ENCODE results near the gene TMSB15B.
A peak's percentile ranks its signal among the peaks of the same experiment; 100 is the strongest.
"Not testable (repeated sequence)": the region's sequence is repeated elsewhere in the genome, so short reads cannot be mapped to it uniquely, and the experiment has no call there.

The TMSB15B gene

DNA sequence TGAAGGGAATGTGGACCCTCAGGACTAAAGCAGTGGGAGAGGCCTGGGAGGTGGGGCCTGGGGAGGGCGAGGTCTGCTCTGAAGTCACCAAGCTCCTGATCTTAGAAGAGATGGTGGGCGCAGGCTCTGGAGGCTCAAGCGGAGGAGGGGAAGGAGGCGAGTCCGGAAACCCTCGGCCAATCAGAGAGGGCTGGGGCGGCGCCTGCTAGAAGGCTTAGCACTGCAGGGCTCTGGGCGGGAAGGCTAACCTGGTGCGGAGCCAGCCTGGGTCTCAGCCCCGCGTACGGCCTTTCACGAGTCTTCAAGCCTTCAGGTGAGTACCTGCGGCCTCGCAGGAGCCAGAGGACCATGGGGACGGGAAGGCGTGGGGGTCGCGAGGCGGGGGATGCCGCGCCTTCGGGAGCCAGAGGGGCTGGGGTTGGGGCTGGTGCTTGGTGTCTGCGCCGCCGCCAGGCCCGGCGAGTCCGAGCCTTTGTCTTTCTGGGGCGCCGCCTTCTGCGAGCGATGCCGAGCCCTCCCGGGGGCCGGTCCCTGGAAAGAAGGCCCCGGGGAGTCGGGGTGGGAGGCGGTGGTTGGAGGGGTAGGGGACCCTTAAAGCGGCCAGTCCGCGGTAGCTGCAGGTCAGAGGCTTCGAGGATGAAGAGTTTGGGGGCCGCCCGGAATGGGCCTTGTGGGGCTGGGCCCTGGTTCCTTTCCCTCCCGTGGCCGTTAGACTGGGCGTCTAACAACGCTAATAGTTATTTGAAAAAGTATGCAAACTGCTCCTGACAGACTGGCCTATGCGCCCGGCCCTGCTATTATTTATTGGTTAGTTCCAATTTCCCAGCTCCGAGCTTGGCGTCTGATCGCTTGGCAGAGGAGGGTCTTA is at the start of gene TMSB15B:
Gene TMSB15B, plus strand, starts transcription at position 217 of the 868 bp plus-strand sequence.
- DNase-seq (ENCODE audit: low read depth) = not testable (repeated sequence)

DNA sequence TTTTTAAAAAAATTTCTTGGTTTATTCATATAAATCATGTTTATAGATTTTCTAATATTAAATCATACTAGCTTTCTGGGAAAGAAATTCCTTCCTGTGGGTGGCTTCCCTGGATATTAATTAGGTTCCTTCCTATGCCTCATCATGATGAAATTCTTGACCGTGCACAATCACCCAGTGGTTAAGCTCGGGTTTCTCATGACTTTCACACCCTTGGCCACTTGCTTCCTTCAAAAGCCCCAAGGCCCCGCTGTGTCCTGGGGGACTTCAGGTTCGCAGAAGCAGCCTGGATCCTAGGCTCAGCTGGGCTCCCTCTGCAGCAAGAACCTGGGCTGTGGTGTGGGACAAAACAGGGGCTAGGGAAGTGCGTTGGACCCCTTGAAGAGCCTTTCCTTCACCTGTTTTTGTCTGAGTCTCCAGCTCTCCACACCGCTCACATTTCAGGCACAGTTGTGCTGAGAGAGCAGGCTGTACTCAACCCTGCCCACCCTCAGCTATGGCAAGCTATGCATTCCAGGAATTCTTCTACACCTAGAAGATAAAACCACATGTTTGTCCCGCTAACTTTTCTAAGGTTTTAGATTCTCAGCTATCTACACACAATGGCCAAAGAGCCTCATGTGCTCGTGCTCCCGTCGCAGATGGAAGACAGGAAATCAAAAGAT is 48.9 kb upstream of the TMSB15B start:
- no peak for DNase-seq (ENCODE audit: low read depth)

DNA sequence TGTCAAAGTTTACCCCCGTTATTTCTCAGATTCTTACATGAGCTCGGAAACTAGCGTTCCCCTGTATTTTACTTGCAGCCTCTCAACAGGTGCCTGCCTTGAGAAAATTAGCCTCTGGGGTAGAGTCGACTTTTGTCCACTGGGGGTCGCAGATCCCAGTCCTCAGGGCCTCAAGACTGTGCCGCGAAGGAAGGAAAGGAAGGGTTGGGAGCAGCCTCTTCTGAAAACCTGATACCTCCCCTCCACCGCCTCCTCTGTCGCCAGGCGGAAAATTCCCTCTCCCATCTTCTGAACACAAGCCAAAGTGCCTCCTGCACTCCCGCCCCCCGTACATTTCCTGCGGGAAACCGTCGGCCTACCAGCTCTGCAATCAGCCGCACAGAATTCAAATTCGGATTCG is 44.4 kb upstream of the TMSB15B start:
- DNase-seq (ENCODE audit: low read depth) = no peak

DNA sequence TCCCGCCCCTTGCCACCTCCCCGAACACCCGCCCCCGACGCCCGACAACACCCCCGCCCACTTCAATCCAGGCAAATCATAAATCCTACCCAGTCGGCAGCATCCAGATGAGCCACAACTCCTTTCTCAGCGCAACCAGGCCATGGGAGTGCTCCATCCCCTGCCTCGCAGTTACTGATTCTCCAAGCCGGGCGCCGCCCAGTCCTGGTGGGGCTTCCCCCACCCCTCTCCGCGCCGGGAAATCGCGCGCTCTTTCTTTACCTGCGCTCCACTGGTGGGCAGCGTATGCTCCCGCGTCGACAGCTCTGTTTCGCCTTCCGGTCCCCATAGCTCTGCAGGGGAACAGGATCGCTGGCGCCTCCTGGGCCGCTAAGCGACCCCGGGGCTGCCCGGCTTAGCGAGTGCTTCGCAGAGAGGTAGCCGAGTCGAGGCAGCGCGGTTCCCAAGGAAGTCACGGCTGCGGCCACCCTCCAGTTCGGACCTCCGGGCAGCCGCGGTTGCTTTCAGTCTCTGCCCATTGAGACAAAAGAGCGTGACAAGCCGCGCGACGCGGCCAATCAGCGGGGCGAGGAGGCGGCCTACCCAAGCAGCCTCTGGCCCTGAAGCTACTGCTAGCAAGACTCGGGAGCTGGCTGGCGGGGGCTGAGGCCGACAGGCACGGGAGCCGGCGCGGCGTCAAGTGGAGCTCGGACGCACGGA is 43.7 kb upstream of the TMSB15B start:
- peak; percentile 12 for DNase-seq (ENCODE audit: low read depth)

DNA sequence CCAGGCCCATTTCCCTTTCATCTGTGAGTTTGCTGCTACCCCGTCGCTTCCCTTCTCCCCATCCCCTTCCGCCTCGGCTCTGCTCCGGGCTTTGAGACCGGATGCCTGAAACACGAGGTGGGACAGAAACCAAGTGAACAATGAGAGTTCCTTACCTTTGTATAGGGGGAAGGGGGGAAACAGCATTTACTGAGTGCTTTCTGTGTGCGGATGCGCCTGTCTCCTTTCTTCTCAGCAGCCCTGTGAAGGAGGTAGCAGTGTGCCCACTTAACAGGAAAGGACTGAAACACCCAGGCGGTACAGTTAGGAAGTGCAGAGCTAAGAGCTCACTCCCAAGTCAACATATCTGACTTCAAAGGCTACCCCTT is 43.2 kb upstream of the TMSB15B start:
- no peak for DNase-seq (ENCODE audit: low read depth)

DNA sequence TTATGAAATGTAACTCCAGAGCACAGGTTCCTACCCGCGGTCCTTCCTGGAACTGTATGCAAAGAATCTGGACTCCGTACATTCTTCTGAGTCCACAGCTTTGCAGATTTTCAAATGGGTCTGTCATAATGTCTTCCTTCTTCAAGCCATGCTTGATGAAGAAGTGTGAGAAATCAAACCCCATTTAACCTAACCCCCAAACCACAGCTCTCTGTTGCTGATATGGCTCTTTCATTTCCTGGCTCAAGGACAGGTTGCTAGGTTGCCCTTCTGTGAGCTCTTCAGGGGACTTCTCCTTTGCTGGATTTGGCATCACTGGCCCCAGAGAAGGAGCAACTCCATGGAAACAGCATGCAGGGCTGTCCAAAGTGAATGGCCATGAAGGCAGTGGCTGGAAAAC is 41.9 kb upstream of the TMSB15B start:
- DNase-seq (ENCODE audit: low read depth) = not testable (repeated sequence)

DNA sequence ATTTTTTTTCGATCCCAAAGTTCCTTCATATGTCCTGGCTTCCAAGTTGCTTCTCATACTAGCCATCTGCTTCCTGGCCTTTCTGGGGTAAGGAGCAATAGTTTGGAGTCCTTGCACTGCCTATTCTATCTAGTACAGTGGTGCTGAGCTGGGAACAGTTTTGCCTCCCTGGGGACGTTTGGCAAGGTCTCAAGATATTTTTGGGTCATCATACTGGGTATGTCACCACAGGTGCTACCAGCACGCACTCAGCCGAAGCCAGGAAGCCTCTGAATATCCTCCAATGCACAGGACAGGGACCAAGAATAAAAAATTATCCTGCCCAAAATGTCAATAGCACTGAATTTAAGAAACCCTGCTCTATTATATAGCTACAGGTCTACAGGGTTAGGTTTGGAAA is 35.4 kb upstream of the TMSB15B start:
- DNase-seq (ENCODE audit: low read depth) = no peak

DNA sequence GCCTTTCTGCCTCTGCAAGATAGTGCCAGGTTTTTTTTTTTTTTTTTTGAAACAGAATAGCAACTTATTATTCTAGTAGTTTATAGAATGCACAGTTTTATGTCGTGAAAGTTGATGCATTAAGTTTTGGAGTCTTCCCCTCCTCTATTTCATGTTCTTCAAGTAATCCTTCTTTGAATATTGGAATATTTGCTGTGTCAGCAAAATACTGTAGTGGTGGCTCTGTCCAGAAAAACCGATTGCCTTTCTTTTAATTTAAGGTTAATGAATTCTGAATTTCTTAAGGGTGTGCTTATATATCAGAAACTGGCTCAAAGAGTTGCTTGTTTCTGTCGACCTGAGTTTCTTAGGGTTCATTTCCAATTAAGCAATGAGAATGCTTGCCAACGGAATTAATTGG is 34.8 kb upstream of the TMSB15B start:
- DNase-seq (ENCODE audit: low read depth) = no peak

DNA sequence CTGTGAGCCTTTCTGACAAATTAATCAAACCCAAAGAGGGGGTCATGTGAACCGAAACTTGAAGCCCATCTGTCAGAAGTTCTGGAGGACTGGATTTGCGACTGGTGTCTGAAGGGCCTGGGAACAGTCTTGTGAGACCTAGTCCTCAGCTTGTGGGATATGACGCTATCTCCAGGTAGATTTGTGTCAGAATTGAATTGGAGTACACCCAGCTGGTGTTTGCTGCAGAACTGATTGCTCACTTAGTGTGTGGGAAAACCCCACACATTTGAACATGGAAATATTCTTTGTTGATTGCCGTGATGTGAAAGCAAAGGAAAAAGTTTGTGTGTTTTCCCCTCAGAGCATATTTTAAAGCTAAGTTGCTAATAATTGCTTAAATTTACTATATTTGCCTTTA is 30.3 kb upstream of the TMSB15B start:
- DNase-seq (ENCODE audit: low read depth) = no peak

DNA sequence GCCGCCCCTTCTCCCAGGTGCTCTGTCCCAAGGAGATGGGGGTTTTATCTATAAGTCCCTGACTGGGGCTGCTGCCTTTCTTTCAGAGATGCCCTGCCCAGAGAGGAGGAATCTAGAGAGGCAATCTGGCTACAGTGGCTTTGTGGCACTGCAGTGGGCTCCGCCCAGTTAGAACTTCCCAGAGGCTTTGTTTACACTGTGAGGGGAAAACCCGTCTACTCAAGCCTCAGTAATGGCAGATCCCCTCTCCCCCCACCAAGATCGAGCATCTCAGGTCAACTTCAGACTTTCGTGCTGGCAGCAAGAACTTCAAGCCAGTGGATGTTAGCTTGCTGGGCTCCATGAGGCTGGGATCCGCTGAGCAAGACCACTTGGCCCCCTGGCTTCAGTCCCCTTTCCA is 22.2 kb upstream of the TMSB15B start:
- DNase-seq (ENCODE audit: low read depth) = not testable (repeated sequence)

DNA sequence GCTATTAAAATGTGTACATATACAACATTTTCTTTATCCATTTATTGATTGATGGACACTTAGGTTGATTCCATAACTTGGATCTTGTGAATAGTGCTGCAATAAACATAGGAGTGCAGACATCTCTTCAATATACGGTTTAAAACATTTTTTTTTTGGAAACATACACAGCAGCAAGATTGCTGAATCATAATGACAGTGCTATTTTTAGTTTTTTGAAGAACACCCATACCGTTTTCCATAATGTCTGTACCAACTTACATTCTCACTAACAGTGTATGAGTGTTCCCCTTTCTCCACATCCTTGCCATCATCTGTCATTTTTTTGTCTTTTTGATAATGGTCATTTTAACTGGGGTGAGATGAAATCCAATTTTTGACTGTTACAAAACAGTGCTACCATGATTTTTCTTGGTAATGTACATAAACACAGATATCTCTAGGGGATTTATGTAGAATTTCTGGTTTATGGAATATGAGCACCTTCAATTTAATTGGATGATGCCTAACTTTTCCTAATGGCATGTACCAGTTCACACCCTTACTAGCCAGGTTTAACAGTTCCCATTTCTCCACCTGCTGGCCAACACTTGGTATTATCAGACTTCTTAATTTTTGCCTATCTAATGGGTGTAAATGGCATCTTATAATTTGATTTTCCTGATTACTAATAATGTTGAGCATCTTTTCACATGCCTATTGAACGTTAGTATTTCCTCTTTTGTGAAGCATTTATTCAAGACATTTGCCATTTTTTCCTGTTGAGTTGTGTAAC is 21.0 kb upstream of the TMSB15B start:
- no peak for DNase-seq (ENCODE audit: low read depth)

DNA sequence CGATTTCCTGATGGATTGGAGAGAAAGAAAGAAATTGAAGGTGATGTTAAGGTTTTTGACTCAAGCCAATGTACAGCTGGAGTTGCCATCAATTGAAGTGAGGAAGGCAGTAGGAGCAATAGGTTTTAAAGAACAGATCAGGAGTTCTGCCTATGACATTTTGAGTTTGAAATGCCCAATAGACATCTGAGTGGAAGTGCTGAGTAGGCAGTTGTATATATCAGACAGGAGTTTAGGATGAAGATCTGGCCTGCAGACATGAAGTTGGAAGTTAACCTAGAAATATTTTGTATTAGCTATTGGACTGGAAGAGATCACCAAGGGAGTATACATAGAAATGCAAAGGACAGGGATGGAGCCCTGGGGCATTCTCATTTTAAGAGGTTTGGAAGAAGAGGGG is 12.9 kb upstream of the TMSB15B start:
- DNase-seq (ENCODE audit: low read depth) = no peak

DNA sequence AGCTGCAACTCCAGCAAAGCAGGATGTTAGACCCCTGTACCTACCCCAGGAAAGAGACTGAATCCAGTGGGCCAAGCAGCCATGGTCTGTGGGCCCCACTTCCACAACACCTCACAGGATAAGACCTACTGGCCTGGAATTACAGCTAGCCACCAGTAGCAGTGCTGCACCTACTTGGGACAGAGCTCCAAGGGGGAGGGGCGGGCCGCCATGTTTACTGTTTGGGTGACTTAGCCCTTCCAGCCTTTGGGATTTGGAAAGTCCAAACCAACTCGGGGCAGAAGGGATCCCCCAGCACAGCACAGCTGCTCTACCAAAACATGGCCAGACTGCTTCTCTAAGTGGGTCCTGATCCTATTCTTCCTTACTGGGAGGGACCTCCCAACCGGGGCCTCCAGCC is 9.1 kb upstream of the TMSB15B start:
- DNase-seq (ENCODE audit: low read depth) = no peak

DNA sequence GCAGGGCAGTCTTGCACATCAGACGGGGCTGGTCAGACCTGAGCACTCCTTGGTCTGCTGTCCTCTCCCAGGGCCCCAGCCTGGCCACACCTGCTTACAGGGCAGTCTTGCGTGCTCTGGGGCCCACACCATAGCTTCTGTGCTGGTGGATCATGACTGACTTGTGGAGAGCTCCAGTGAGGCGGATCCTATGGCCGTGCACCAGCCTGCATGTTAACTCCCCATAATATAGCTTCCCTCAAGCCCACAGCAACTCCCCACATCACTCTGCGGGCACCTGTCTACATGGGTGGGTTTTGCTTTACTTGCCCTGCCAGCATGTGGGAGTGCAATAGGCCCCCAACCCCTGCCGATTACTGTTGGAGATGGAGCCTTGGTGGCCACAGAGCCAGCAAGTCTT is 8.2 kb upstream of the TMSB15B start:
- DNase-seq (ENCODE audit: low read depth) = no peak

DNA sequence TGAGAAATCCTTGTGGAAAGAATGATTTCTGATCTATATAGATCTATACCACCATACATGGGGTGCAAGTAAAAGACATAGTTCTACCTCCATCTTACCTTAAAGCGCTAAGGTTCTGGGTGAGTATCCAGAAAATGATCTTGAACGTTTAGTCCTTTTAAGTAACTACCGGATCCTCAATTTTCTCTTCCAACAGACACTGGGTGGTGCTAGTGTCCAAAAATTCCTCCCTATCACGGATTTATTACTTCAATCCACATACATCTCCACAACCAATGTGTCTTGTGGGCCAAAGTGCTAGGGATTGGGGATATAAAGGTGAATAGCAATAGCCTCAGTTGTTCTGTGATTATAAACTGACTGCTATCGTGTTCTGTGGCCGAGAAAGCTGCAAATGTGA is 1.8 kb upstream of the TMSB15B start:
- not testable (repeated sequence) for DNase-seq (ENCODE audit: low read depth)

DNA sequence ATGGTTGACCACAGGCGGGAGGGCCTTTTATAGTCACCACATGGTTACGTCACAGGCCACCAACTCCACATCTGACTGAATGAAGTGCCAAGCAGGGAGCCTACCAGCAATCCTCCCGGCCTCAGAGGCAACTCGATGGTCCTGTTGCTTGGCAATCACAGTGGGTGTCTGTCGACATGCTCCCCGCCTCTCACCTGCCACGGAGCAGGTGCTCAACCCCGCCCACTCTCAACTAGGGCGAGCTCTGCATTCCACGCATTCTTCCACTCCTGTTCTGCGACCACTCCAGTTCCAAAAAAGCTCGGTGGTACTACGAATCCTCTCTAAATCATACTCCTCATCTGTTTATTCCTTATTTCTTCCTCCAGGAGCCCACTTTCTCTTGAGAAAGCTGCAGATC is 21.1 kb downstream of the TMSB15B start:
- not testable (repeated sequence) for DNase-seq (ENCODE audit: low read depth)

DNA sequence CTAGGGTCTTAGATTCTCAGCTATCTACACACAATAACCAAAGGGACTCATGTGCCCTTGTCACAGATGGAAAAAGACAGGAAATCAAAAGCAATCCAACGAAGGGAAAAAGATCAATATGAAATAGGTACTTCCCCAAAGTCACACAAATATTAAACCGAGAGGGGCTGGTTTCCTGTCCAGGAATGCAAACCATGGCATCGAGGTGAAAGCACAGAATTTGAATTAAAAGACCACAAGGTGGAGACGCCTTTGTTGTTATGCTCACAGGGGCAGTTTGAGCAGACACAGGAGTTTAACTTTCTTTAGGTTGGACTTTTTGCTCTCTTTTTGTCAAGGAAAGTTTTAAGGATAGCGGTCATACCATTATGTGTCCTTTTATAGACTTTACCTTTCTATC is 36.8 kb downstream of the TMSB15B start:
- no peak for DNase-seq (ENCODE audit: low read depth)

DNA sequence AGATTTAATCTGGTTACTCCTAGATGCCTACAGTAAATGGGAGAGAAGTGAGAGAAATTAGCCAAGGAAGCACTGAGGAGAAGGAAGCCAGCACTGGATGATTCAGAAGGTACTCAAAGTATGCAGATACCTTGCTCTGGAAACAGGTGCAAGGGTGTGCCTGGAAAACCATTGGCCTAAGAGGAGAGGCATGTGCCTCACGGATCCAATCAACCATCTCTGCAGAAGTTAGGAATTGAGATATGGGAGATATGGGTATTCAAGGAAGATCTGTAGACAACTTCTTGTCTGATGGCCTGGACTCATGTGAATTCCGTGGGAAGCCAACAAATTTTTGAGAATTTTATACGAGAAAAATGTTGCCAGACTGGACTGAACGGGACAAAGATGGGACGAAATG is 46.4 kb downstream of the TMSB15B start:
- no peak for DNase-seq (ENCODE audit: low read depth)

DNA sequence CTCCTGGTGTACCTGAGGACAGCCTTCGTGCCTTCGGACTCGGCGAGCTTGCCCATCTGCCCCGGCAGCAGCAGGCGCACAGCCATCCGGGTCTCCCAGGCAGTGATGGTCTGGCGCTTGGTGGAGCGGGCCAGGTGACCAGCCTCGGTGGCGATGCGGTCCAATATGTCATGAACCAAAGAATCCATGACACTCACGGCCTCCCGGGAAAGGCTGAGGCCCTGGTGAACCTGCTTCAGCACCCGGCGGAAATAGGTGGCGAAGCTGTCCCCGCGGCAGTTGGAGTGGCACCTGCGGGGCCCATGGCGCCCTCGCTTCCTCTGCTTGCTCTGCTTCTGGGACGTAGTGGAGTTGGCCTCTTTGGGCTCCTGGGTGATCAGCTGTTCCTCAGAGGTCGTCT is 50.7 kb downstream of the TMSB15B start:
- DNase-seq (ENCODE audit: low read depth) = no peak

DNA sequence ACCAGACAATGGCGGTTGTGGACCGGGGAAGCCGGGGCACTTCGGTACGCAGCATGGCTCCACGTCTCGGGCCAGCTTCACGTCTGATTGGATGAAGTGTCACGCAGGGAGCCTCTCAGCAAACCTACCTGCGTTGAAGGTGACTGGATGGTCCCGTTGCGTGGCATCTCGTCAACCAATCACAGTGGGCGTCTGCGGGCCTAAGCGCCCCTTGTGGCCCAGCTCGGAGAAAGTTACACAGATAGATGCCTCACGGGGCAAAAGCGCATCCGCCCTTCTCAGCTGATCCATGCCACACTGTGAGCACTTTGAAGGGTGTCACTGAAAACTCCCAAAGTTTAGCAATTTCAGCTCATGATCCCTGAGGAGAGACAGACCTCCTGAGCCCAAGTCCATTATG is 51.2 kb downstream of the TMSB15B start, which contains the start of gene H2BW1:
Gene H2BW1, minus strand, starts transcription at position 103 of the 400 bp plus-strand sequence. CDS start 132 bp downstream, outside the sequence.
- DNase-seq (ENCODE audit: low read depth) = no peak

DNA sequence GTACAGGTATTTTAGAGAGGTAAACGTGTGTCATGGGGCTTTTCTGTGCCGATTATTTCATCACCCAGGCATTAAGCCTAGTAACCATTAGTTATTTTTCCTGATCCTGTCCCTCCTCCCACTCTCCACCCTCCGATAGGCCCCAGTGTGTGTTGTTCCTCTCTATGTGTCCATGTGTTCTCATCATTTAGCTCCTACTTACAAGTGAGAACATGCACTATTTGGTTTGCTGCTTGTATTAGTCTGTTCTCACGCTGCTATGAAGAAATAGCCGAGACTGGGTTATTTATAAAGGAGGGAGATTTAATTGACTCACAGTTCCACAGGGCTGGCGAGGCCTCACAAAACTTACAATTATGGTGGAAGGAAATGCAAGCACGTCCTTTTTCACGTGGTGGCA is 53.1 kb downstream of the TMSB15B start:
- DNase-seq (ENCODE audit: low read depth) = not testable (repeated sequence)
